Measurements from ENCODE around the gene SAMSN1. TPM values are rescaled to one million over a fixed set of nuclear protein-coding genes. Genes with fewer than 3 reads are reported as not detected.

Gene SAMSN1
- total RNA-seq, 1 experiment from 2014 or later: not detected

DNA sequence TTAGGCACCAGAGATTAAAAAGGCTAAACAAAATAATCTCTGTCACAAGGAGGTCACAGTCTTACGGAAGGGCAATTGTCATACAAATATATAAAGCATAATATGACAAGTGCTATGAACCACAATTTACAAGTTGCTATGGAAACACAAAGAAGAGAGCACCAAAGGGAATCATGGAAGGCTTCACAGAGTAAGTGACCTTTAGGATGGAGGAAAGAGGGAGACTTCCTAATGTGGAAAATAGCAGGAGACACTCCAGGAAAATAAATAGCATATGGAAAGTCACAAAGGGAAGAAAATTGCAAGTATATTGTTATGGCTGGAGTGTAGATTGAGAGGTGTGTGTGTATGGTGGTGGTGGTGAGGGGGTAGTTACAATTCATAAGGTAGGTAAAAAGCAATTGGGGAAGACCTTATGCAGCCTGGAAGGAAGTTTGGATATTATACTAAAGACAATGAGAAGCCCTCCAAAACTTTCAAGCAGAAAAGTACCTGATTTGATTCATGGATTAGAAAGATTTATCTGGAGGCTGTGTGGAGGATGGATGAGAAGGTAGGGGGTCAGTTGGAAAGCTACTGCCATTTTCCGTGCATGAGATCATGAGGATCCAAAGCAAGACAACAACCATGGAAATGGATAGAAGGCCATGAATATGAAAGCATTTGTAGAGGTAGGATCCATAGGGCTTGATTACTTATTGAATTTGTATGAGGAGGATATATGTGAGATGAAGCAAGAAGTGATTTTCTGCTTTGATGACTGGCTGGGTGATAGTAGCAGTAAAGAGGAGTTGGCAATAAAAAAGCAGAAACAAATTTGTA, 61.7 kb downstream of the SAMSN1 start:
- no peak for DNase-seq (ENCODE audit: low read depth)

DNA sequence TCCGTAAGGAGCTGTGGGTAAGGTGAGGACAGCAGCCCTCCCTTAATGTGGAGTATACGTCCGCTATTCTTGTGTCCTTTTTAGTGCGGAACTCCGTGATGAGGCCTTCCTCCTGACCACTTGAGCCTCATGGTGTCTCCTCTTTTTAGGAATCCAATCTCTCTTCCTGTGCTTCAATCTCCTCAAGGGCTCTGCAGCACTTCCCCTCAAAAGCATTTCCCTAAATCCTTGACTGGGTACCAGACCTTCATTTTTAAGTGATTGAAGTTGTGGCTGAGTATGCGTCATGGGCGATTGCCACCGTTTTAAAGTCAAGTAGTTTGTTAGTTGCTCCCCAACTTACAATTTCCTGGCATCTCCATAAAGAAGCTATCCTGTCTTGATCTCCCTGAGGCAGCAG, 62.8 kb downstream of the SAMSN1 start:
- DNase-seq (ENCODE audit: low read depth): no peak

DNA sequence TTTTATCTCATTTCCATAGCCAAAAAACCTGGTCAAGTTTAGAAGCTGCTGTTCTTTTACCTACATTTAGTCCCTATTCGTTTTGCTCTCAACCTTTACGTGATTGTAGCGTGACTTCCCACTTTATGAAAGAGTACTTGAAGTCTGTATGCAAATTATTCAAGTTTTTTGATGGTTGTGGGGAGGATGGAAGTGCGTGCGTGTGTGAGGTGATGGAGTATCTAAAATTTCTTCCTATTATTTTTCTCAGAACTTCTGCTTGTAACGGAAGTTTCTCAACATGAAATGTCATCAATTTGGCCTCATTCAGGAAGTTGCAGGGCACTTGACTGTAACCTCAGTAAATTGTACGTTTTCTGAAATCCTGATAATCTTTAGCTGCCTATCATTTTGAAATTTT, 64.0 kb downstream of the SAMSN1 start:
- DNase-seq (ENCODE audit: low read depth): no peak

DNA sequence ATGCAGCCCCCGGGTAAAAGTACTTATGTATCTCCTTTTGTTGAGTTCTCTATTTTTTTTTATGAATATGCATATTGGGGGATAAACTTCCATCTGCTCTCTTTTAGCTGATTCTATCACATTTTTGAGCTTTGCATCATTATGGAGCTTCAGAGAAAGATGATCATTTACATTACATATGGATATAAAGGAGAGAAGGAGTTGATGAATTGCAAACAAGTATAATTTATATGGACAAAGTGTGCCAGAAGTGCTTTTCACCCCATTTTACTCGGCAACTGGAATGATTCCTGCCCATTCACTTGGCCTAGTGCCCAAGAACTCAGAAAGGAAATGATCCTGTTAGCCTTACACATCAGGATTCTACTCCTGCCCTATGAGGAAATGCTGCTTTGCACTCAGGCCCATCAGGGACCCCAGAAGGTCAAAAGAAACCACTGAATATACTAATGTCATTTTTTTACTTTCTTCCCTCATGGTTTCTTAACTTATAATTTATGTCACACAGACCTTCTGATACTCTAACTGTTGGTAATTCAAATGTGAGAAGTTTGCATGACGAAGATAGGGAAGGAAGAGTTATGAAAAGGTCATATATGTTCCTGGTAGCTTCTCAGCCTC, 65.6 kb downstream of the SAMSN1 start:
- no peak for DNase-seq (ENCODE audit: low read depth)

DNA sequence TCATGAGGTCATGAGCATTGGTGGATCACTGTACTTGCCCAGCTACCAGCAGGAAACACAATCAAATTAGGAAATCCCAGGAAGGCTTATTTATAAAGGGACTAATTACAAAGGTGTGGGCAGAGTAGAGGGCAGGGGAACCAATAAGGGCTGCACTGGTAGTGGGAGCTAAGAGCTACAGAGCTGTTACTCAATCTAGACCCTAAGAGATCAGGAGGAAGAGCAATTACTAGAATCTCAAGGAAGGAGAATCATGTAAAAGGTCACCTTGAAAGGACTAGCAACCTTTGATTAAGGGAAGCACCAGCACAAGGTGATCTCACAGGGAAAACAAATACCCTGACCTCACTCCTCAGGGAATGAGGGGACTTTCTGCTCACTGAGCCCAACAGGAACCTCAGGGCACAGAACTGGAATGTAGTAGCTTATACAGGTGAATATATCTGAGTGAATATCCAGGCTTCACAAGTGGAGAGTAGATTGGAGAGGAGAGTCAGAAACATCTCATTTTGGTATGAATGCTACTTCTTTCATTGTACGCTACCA, 66.8 kb downstream of the SAMSN1 start:
- no peak for DNase-seq (ENCODE audit: low read depth)

DNA sequence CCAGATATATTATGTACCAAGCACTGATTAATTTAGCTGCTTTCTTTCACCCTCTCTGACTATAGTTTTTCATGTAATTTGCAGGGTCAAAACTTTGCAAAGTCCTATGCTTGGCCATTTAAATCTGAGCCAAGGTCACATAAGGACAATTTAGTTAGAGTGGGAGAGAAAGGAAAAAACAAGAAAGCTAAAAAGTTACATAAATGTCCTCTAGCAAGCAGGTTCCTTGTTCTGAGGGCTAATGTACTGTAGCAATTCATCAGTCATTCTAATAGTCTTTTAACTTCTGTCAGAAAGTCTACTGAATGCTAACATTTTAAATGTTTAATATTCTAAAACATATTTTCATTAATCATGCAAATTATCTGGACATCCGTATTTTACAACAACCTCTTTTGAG, 68.3 kb downstream of the SAMSN1 start:
- DNase-seq (ENCODE audit: low read depth): no peak

DNA sequence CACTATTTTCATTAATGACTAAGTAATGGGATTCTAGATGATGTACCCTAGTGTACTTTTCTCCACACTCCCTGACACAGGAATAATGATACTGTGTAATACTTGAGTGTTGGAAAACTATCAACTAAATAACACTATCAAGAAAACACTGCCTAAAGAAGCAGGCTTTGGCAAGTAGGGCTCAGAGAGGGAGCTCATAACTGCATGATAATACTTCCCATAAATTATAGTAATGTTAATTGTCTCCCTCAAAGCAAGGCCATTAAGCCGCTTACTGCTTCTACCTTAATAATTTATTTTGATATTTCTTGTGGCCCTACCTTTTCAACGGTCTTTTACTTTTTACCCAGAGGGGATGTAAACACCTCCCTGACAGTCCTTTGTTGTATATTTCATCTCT, 69.0 kb downstream of the SAMSN1 start:
- DNase-seq (ENCODE audit: low read depth): no peak

DNA sequence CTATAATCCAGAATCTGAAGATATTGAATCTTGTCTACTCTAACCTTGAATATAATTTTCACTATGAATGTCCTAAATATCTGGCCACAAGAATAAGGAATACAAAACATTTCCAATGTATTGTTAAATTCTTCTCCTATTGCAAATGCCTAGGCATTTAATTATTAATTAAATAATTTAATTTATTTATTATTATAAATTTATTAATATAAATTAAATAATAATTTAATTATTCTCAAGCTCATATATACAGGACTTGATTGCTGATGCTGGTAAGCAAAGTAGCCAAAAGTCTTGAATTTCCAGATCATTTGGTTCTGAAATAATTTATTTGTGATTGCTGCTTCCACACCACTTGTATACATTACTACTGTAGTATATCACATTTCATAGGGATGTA, 71.1 kb downstream of the SAMSN1 start:
- no peak for DNase-seq (ENCODE audit: low read depth)

DNA sequence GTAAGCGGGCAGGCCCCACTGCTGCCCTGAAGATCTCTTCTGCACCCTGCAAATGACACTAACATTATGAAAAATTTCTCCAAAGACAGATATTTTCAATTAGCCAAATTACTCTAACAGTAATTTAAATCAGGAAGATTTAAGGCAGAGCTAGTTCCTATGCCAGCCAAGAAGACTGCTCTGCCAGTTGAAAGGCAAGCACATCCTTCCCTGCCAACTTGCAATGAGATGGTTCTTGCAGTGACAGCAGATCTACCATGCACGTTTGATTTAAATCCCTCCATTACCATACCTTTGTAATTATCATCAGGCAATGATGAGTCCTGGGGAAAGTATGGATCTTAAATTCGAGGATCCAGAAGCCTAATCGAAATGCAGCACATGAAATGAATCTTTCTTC, 76.5 kb downstream of the SAMSN1 start:
- no peak for DNase-seq (ENCODE audit: low read depth)

DNA sequence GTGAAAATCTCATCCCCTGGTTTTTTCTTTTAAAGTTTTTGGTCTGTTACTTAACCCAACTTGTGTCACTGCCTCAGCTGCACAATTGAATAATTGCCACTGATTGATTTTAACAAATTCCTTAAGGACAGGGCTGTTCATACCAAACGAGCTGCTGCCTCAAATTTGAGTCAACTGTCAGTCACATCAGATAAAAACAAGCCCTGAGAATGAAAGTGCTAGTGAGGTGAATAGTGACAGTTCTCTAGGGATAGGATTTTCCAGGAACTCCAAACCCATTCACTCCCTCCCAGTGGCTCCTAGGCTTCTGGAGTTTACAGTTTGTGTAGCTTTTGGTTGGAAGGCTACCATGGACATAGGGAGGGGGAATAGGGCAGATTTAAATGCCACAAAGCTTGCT, 79.4 kb downstream of the SAMSN1 start:
- no peak for DNase-seq (ENCODE audit: low read depth)

DNA sequence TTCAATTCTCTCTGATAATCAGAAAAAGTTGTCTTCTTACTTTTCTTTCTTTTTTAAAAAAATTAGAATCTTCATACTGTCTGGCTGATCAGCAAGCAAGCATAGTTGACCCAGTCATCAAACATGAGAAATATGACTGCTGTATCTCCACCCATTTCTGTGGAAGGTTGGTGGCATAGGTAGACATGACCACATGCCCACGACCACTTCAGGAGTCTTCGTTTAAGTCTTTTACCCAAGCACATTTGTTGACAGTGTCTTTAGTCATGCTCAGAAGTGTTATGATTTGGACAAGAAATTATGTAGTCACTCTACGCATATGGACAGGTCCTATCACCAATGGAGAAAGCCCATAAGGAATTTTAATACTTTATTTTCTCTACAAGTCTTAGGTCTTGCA, 88.4 kb downstream of the SAMSN1 start:
- no peak for DNase-seq (ENCODE audit: low read depth)

DNA sequence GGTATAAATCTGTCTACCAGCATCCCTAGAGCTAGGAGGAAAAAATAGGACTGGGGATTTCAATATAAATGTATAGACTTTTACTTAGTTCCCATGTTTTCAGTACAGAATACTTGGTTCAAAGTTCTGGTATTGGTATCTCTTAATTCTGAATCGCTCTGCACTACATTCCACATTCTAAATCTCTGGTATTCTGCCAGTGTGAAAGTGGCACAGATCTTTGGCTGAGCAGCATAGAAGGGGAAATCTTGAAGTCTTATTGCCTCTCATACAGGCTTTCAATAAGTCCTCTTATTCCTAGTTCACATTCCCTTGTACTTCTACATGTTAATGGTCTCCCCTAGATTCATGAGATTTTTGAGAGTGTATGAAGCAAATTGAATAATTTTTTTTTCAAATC, 89.2 kb downstream of the SAMSN1 start:
- DNase-seq (ENCODE audit: low read depth): no peak

DNA sequence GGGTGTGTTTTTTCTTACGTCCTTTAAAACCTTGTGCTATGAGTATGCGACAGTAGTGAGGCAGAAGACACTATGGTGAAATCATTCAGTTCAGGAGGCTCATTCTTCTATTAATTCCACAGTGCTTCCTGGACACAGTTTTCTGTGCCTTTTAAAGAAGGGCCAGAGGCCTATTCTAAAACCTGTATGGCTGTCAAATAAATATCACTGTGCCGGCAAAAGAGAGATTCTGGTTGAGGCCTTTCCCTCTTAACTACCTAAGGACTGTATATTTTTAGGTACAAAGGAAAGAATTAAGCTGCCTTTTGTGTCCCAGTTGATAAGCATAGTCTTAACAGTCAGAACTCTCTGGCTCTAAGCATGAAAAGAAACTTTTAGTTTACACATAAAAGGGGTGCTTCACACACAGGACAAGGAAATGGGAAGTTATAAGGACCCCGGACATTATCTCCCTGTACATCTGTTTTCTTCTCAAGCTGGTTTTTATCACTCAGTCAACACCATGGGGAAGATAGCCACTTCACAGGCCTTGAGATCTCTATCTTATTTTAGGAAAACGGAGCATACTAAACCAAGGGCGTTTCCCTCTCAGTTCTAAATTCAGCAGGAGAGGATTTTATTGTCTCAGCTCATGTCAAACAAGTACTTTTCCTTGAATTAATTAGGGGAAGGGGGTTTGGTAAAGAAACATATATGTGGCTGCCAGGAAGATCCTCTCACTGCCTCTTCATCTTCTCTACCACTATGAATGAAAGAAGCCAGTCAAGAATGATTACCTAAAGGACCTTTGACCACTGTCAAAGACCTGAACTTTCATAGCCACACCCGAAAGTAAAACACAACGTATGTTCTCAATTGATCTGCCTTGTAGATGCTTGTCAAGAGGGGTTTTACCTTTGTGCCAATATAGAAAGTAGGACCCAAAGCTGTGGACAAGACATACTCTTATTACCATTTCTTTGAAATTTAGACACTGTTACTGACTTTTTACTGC, 91.8 kb downstream of the SAMSN1 start:
- DNase-seq (ENCODE audit: low read depth): no peak

DNA sequence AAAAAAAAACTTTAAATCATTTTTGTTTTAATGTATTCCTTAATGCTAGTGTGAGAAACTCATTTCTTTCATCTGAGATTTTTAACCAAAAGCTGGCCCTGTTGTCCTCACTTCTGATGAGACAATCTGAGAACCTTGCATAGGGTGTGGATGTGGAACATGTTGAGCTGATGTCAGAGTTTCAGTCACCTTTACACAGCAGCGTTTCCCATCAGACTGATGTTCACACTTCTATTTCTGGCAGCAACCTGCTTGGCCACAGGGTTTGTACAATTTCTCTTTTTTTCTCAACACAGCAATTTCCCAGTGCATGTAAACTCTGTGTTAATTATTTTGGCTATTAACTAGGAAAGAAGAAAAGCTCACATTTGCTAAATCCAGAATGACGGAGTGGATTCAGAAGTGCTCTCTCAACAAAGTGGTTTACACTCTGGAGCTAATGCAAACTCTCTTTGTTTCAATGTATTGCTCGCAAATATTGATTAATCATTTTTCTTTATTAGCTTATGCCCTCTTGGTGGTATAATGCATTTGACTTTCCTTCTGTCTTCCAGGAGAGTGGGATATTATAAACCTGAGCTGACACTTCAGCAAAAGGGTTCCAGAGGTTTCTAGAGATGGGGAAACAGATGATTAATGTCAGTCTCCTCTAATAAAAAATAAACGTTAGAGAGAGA, 92.6 kb downstream of the SAMSN1 start:
- DNase-seq (ENCODE audit: low read depth): no peak

DNA sequence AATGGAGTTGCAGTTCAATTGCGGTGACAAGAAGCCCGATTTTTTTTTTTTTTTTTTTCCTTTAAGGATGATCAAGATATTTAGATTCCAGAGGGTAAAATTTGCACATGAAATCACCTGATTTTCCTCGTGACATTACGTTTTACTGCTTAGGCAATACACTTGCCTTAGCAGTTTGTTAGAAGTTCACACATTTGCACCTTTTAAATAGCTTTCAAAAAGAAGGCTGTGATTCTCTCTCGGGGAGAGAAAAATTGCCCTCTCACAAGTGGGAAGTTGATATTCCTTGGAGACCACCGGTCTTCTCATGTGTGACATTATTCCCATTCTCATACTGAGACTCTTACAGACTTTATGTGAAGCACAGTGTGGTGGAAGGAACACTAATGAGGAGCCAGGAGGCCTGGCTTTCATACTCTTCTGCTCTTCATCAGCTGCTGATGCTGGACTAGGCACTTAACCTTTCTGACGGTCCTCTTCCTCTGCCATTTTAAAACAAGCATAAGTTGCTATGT, 93.3 kb downstream of the SAMSN1 start:
- no peak for DNase-seq (ENCODE audit: low read depth)

DNA sequence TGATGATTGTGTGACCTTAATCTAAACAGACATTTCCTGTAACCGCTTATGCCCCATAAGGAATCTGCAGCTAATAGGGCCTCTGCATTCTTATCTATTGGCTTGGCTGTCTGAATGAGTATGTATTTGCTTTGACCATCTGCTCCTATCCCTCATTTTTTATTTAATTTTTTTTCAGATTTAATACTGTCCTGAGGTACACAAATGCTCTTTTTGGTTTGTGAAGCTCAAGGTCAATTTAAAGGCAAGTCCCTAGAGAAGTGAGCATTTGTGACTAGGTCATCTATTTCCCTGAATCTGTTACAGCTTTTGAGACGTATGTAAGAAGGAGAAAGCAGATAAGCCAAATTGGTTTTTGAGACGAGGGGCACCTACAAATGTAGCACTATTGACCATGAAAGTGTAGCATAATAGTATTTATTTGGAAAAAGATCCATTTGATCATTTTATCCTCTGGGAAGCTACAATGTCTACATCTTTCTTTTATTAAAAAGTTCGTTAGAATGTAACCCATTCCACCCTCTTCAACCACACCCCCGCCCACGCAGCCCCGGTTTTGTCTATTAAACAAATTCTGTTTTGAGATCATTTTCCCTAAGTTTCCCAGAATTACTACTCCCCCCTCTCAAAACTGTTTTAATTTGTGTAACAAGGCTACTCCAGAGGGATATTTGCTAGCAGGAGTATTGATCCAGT, 93.9 kb downstream of the SAMSN1 start:
- no peak for DNase-seq (ENCODE audit: low read depth)

DNA sequence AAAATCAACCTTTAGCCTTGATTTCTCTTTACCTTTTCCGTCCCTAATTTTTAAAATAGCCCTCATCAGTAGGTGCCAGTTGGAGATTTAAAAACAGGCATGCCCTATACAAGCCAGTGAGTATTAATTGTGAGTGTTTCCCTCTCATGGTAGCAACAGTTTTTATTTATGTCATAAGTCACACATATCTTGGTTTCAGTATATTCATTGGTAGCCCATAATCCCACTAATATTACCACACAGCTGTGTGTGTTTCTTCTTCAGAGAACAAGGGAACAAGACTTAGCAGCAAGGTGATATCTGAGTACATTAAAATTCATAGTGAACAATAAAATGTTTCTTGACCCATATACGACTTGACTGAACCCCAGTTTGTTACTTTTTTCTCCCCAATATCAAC, 94.6 kb downstream of the SAMSN1 start:
- DNase-seq (ENCODE audit: low read depth): no peak

DNA sequence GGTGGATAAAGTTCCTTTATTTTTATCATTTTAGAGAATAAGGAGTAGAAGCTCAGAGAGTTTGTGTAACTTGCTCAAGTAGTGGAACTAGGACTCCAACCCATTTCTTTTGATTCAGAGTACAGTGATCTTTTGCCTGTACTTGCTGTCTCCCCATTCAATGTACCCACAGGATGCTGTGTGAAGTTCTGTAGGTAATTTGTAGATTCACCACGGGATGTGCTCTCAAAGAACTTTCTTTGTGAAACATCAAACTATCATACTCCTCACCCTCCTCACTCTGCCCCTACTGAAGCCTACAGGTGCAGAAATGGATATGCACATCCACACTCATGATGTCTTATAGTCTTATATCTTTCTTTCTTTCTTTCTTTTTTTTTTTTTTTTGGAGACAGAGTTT, 97.3 kb downstream of the SAMSN1 start:
- no peak for DNase-seq (ENCODE audit: low read depth)

DNA sequence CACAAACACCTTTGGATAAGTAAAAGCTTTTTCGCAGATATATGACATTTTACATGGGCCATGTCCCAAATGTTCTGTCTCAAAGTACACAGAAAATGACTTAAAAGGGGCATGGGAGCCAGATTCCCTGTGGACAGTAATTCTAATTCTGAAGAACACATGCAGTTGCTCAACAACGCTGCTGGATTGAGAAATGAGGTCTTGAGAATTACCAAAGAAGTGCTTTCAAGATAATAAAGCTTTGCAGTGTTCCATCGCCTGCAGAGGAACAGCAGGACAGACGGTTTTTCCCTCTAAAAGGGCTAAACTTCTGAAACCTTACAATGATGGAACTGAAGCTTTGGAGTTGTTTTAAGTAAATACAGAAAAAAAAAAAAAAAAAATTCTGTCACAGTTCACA, 107.9 kb downstream of the SAMSN1 start:
- no peak for DNase-seq (ENCODE audit: low read depth)

DNA sequence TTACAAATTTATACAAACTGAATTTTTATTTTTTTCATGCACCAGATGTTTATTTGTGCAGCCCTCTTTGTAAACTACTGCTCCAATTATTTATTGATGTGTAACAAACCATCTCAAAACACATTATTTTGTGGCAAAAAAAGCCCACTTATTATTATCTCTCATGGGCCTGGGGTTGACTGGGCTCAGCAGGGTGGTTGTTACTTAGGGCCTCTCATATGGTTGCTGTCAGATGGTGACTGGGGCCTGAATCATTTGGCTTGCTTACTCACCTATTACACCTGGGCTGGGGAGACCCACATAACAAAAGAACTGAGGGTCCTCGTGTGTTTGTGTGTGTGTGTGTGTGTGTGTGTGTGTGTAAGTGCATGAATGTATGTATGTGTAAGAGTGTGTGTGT, 110.7 kb downstream of the SAMSN1 start:
- DNase-seq (ENCODE audit: low read depth): no peak

All from M059J (cell line).